GM19351 (cell line): ENCODE data around the gene BABAM1.

Experiments used
- ATAC-seq: cut with Tn5 transposase; IDR thresholded peaks from one replicate; pipeline ENCODE4 v1.9.1; 2021; ENCODE audit warnings: mild to moderate bottlenecking, moderate library complexity; ENCODE audit not compliant: unreplicated experiment

BABAM1 gene

DNA sequence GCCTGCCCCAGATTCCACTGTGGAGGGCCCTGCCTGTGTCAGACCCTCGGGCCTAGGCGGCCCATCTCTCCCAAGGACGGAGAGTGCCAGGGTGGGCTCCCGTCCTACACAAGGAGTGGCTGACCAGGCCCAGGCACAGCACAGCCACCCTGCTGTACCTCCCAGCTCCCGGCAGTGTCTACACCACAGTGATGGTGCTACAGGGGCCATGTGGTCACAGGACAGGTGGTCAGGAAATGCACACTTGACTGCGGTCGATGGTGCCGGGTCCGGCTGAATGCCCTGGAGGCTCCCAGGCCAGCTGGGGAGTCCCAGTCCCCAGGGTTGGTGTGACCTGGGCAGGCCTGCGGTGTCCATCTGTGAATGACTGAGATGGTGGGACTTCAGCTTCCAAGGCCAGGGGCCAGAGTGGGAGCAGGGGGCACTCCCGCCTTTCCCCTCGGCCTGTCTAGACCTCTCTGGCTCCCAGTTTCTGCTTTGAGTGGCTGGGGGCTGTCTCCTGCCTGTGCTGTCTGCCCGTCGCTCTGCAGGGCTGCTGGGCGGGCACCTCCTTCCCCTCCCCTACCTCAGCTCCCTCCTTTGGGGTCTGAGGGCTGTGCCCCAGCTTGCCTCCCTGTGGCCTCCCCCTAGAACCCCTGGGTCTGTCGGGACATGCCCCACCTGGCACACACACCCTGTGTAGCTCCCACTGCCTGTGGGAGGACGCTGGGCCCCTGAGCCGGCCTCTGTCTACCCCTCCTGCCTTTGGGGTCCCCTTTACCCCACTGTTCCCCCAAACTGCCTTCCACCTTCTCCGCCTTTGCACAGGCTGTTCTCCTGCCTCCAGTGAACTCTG lies 54.6 kb downstream of the BABAM1 start:
- ATAC-seq = no peak

DNA sequence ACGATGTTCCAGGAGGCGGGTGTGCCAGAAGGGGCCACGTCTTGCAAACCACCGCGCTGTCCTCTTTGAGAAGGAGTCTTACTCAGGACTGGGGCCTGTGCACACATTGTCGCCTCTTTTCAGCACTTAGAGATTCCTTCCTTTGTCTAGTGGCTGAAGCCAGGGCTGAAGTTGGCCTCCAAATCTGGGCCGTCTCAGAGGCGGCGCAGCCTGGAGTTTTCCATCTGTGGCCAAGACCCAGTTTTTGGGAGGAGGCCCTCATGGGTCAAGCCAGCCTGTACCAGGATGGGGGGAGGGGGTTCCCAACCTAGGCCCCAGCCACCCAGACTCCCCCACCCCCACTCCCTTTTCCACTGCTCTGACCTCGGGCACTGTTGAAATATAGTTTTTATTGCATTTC lies 55.6 kb downstream of the BABAM1 start:
- ATAC-seq = no peak

DNA sequence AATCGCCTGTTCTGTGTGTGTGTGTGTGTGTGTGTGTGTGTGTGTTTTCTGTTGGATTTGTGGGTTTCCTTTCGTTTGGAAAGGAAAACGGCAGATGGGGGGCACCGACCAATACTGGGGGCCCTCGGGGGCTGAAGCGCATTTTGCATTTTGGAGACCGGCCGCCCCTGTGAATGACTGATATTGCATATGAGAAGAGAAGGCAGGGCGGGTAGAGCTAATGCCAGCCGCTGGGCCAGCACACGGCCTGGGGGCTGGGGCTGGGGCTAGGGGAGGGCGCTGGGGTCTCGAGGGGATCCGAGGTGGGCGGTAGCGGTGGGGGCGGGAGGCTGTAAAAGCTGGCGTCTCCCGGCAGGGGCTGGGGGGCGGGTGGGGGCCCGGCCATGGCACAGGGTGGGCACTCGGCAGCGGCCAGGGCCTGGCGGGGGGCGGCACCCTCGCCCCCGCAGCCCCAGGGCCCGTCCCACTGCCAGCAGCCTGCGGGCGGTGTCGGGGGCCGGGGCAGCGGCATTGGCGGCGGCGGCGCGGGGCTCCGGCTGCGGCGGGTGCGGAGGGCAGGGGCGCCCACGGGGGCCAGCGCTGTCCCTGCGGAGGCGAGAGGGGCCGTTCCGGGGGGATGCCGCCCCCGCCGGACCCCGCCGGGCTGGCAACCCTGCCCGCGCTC lies 56.2 kb downstream of the BABAM1 start:
- ATAC-seq = no peak

DNA sequence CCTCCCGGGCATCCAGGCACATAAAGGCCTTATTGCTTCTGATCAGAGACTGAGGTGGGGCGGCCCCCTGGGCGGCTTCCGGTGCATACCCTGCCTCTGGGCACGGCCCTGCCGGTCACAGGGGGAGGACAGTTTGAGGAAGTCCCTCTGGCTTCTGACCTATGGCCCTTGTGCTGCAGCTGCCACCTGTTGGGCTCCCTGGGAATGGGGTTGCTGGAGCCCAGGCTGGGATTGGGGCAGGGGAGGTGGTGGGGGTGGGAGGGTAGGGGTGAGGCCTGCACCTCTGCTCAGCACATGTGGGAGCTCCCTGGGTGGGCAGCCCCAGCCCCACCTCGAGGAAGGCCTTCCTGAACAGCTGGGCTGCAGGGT lies 56.7 kb downstream of the BABAM1 start:
- ATAC-seq = no peak

DNA sequence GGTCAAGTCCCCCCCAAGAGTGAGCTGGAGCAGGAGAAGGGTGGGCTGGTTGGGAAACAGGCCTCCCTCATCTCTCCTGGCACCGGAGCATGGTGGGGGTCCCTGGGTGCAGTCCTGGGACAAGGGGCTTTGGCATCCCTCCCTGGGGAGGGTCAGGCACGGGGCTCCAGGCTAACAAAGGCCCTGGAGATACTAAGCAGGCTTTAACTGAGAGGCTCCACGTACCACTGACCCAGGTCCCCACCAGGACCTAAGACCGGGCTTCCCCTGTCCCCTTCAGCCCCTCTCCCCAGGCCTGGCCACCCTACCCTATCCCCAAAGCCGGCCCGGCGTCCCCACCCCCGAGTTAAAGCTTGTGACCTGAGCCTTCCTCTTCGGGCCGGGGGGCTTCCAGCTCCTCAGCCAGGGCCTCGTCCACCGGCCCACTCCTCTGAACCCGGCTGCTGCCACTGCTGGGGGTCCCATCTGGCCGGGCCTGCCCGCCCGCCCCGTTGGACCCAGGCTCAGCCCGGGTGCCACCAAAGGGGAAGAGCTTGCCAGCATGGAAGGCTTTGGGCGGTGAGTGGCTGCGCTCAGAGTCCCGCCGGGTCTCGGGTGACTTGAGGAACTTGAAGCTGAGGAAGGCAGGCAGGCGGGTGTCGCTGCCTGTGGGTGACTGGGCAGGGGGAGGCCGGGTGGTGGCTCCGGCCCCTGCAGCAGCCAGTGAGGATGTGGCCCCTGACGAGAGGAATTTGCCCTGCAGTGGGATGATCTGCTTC lies 57.3 kb downstream of the BABAM1 start:
- no peak for ATAC-seq

DNA sequence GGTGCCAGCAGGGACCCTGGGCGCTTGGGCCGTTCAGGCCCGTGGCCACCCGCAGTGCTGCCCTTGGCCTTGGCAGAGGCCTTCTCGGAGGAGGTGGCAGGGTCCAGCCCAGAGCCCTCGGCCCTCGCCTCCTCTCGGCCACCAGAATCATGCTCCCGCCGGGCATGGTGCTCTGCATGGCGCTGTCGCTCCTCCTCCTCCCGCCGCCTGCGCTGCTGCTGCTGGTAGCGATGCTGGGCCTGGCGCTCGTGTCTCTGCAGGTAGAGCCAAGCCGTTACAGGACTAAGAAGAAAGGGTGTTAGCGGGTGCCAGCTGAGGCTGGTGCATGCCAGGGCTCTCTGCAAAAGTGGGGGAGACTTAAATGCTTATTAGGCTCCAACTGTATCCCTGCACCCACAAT lies 57.9 kb downstream of the BABAM1 start:
- no peak for ATAC-seq

DNA sequence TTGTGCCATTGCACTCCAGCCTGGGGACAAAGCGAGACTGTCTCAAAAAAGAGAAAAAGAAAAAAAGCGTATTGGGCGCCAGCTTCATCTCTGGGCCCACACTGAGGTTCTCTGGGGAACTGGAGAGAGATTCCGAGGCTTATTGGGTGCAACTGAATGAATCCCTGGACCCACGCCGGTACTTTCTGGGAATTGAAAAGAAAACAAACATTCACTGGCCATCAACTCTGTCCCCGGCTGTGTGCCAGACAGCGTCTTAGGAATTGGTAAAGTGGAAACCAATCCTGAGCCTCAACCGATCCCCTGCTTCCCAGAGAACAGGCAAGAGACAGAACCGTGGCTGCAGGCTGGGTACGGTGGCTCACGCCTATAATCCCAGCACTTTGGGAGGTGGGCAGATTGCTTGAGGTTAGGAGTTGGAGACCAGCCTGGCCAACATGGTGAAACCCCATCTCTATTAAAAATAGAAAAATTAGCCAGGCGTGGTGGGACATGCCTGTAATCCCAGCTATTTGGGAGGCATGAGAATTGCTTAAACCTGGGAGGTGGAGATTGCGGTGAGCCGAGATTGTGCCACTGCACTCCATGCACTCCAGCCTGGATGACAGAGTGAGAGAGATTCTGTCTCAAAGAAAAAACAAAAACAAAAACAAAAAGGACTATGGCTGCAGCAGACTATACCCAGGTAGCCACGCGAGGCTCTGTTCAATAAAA lies 58.8 kb downstream of the BABAM1 start:
- no peak for ATAC-seq

DNA sequence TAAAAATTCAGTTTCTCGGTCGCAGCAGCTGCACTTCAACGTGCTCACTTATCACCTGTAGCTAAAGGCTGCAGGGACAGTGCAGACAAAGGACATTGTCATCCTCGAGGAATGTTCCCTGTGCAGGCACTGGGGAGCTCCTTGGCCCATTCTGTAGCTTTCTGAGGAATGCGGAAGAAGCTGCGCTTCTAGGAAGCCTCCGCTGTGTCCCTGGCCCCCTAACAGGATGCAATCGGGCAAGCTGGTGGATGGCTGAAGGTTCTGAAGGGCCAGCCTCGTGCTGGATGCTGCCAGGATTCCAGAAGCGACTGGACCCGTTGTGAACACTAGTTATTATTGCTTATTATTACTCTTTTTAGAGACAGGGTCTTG lies 59.3 kb downstream of the BABAM1 start:
- ATAC-seq = no peak

DNA sequence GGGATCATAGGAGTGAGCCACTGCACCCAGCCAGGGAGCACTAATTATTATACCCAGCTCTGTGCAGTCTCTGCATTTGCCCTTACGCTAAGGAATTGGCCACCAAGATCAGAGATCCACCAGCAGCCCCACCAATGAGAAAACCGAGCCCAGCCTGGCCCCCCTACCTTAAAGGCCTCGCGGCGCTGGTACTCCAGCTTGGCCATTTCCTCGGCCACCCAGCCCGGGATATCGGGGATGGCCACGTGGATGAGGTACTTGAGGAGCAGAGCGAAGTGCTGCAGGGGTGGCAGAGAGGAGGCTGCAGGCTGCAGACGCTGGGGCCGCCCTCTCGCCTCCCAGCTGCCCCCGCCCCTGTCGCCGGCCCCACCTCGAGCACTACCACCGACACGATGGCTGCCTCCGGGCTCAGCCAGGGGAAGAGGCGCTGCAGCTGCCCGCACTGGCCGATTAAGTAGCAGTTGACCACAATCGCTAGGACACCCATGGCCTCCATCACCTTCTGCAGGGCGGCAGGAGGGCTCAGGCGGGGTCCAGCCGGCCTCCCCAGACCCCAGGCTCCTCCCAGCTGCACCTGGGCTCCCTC lies 59.9 kb downstream of the BABAM1 start:
- ATAC-seq = no peak

DNA sequence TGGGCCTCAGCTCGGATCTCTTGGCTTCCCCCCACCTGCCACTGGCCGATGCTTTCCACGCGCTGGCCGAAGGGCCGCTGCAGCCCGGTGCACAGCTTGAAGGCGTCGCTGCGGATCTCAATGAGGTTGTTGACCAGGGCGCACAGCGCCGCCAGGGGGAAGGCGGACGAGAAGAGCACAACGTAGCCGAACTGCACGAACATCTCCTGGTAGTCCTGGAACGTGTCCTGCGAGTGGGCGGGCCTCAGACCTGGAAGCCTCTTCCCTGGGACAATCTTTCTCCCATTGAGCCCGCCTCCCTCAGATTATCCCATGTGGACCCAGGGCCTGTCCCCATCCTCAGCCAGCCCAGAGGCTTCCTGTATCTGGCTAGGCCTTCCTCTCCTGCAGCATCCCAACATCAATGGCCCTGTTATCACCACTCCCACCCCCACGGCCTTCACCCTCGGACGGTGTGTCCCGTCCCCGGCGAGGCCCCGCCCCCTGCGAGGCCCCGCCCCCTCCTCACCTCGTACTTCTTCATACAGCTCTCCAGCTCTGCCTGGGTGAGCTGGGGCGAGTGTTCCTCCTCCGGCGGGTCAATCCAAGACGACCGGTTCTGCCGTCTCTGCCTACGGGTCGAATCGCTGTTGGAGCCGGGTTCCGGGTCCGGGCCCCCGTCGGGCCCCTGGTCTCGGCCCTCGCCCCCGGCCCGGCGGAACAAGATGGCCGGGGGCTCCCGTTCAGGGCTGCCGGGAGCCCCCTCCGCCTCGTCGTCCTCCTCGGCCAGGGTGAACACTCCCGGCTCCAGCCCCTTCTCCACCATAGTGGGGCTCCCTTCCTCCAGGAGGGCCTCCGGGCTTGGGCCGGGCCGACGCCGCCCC lies 60.6 kb downstream of the BABAM1 start:
- no peak for ATAC-seq
